ENCODE data around the gene ZFPM1.

Gene ZFPM1

GRCh38 chr16:88413231-88413630, 39.8 kb upstream of the ZFPM1 start:
- H3K23ac ChIP-seq (ENCODE audit: low read depth, low read length, poor library complexity): no peak overlapping the region
- H3K4ac ChIP-seq (ENCODE audit: low read length): no peak overlapping the region
- no peak overlapping the region for H3K4me2 ChIP-seq (ENCODE audit: insufficient read depth, low read length, poor library complexity, severe bottlenecking)
- H3K27me3 ChIP-seq (ENCODE audit: control insufficient read depth in 3 of 3, insufficient read depth in 3 of 3, low read depth in 1 of 3, low read length in 3 of 3): peaks cover 0 to 17% (median 0%) of the 10 kb centered on the region in 3 experiments
- no CpG with 5 or more reads among the region's 12 CpGs for WGBS, 2 donors (ENCODE audit: extremely low coverage in 2 of 2, insufficient read length in 2 of 2, insufficient replicate concordance in 1 of 2)
- DNase-seq (ENCODE audit: low spot score): no peak
- H3K4me1 ChIP-seq (ENCODE audit: control insufficient read depth in 2 of 2, insufficient read depth in 1 of 2, low read depth in 1 of 2, low read length in 2 of 2): no peaks in the 10 kb centered on the region
- H3K27ac ChIP-seq (replicated peaks; ENCODE audit: low read length): no peak overlapping the region
- H3K14ac ChIP-seq (ENCODE audit: low read length): no peak overlapping the region
- H3K4me3 ChIP-seq (ENCODE audit: low read length in 2 of 2): no peak overlapping the region
- peak overlapping the region; percentile 35 for H3K18ac ChIP-seq (ENCODE audit: low read length)
- no peak overlapping the region for H4K8ac ChIP-seq (ENCODE audit: low read depth, low read length)
- no peak overlapping the region for H3K9ac ChIP-seq (ENCODE audit: low read depth, low read length, poor library complexity)
- H4K91ac ChIP-seq (ENCODE audit: low read depth, low read length, poor library complexity): no peak overlapping the region
- no peak overlapping the region for H2BK5ac ChIP-seq (ENCODE audit: low read length)
- H3K79me1 ChIP-seq (ENCODE audit: low read depth, low read length): peaks cover 2% of the 10 kb centered on the region
- H2AFZ ChIP-seq (ENCODE audit: low read length): peak overlapping the region; percentile 35
- no peaks in the 10 kb centered on the region for H3K9me3 ChIP-seq (replicated peaks in 1 of 2; ENCODE audit: control insufficient read depth in 2 of 2, insufficient read depth in 1 of 2, low read depth in 1 of 2, low read length in 2 of 2)
- peak overlapping the region; percentile 65 for H2AK5ac ChIP-seq (ENCODE audit: low read depth, low read length)
- no peak overlapping the region for H2BK120ac ChIP-seq (ENCODE audit: low read depth, low read length)
- no peak overlapping the region for H2BK15ac ChIP-seq (ENCODE audit: low read length)
- H3K36me3 ChIP-seq (replicated peaks in 1 of 2; ENCODE audit: control insufficient read depth in 2 of 2, insufficient read depth in 2 of 2, low read length in 2 of 2): no peaks in the 10 kb centered on the region
- H2BK12ac ChIP-seq (ENCODE audit: low read length): no peak overlapping the region

DNA sequence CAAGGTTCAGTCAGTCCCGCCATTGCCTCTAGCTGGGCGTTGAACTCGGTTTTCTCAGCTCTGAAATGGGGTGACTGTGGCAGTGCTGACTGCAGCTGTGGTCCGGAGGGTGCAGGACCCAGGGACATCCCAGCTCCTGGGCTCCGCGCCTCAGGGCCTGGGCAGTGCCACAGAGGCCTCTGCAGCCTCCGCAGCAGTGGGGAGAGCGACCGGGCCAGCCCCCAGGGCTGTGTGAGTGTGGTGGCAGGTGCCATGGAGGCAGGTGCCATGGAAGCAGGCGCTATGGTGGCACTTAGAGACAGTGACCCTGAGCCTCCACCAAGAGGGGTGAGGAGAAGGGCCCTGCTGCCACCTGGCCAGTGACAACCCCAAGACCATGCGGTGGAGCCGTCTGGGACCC, 39.4 kb upstream of the ZFPM1 start:
- Histone ChIP-seq H2BK15ac (ENCODE audit: low read length) (no peak overlapping the region), H2BK120ac (ENCODE audit: low read depth, low read length) (no peak overlapping the region), H3K4ac (ENCODE audit: low read length) (no peak overlapping the region), H3K27me3 (ENCODE audit: control insufficient read depth in 3 of 3, insufficient read depth in 3 of 3, low read depth in 1 of 3, low read length in 3 of 3) (peaks cover 0 to 17% (median 0%) of the 10 kb centered on the region in 3 experiments), H3K36me3 (replicated peaks in 1 of 2; ENCODE audit: control insufficient read depth in 2 of 2, insufficient read depth in 2 of 2, low read length in 2 of 2) (no peaks in the 10 kb centered on the region), H4K8ac (ENCODE audit: low read depth, low read length) (no peak overlapping the region), H3K4me2 (ENCODE audit: insufficient read depth, low read length, poor library complexity, severe bottlenecking) (no peak overlapping the region), H3K9ac (ENCODE audit: low read depth, low read length, poor library complexity) (no peak overlapping the region), H2BK12ac (ENCODE audit: low read length) (peak overlapping the region; percentile 41), H4K91ac (ENCODE audit: low read depth, low read length, poor library complexity) (no peak overlapping the region), H3K9me3 (replicated peaks in 1 of 2; ENCODE audit: control insufficient read depth in 2 of 2, insufficient read depth in 1 of 2, low read depth in 1 of 2, low read length in 2 of 2) (no peaks in the 10 kb centered on the region), H3K14ac (ENCODE audit: low read length) (peak overlapping the region; percentile 12), H3K4me3 (ENCODE audit: low read length in 2 of 2) (no peak overlapping the region), H3K23ac (ENCODE audit: low read depth, low read length, poor library complexity) (no peak overlapping the region), H2BK5ac (ENCODE audit: low read length) (no peak overlapping the region), H3K79me1 (ENCODE audit: low read depth, low read length) (peaks cover 2% of the 10 kb centered on the region), H3K18ac (ENCODE audit: low read length) (peak overlapping the region; percentile 58), H2AFZ (ENCODE audit: low read length) (no peak overlapping the region), H3K27ac (replicated peaks; ENCODE audit: low read length) (no peak overlapping the region), H3K4me1 (ENCODE audit: control insufficient read depth in 2 of 2, insufficient read depth in 1 of 2, low read depth in 1 of 2, low read length in 2 of 2) (no peaks in the 10 kb centered on the region), H2AK5ac (ENCODE audit: low read depth, low read length) (peak overlapping the region; percentile 65)
- WGBS, 2 donors (ENCODE audit: extremely low coverage in 2 of 2, insufficient read length in 2 of 2, insufficient replicate concordance in 1 of 2): no CpG with 5 or more reads among the region's 12 CpGs
- DNase-seq (ENCODE audit: low spot score): no peak

DNA sequence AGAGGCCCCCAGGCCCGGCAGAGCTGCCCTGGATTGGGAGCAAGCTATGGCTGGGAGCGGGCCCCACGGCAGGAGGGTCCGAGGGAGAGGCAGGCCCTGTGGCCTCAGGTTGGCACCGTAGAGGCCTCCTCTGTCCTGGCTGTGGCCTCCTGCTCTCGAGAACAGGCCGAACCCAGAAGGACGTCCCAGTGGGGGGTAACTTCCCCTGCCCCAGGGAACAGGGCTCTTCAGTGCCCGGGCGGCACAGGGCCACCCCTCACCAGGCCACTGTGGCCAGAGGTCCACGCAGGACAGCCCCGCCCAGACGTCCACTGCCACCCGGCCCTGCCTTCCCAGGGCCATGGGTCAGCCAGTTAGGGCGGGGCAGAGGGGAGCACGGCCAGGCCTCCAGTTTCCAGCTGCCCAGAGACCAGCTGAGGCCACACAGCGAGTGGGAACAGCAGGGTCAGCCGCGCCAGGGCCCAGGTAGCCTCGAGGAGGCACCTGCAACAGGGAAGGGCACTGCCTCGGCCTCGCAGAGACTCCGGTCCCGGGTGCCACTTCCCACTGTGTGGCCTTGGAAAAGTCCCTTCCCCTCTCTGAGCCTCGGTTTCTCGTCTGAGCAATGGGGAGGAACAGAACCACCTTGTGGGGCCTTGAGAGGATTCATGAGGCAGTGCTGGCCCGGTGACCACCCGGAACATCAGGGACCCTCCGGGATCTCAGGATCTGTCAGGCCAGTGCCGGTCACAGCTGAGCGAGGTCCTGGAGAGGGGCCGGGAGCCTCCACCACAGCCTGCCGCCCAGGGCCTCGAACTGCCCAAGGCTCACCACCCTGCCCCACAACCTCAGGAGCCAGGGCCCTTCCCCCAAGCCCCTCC, 38.3 kb upstream of the ZFPM1 start:
- no peak overlapping the region for H3K4me3 ChIP-seq (ENCODE audit: low read length in 2 of 2)
- peaks cover 0 to 22% (median 0%) of the 10 kb centered on the region in 3 experiments for H3K27me3 ChIP-seq (ENCODE audit: control insufficient read depth in 3 of 3, insufficient read depth in 3 of 3, low read depth in 1 of 3, low read length in 3 of 3)
- H3K27ac ChIP-seq (replicated peaks; ENCODE audit: low read length): no peak overlapping the region
- DNase-seq (ENCODE audit: low spot score): no peak
- H3K4me1 ChIP-seq (ENCODE audit: control insufficient read depth in 2 of 2, insufficient read depth in 1 of 2, low read depth in 1 of 2, low read length in 2 of 2): no peaks in the 10 kb centered on the region
- no peak overlapping the region for H3K4ac ChIP-seq (ENCODE audit: low read length)
- peak overlapping the region; percentile 61 for H2BK120ac ChIP-seq (ENCODE audit: low read depth, low read length)
- peak overlapping the region; percentile 55 for H3K23ac ChIP-seq (ENCODE audit: low read depth, low read length, poor library complexity)
- H2AK5ac ChIP-seq (ENCODE audit: low read depth, low read length): peak overlapping the region; percentile 84
- no peak overlapping the region for H4K8ac ChIP-seq (ENCODE audit: low read depth, low read length)
- peaks cover 3% of the 10 kb centered on the region for H3K79me1 ChIP-seq (ENCODE audit: low read depth, low read length)
- peak overlapping the region; percentile 89 for H3K14ac ChIP-seq (ENCODE audit: low read length)
- peak overlapping the region; percentile 70 for H3K9ac ChIP-seq (ENCODE audit: low read depth, low read length, poor library complexity)
- H3K9me3 ChIP-seq (replicated peaks in 1 of 2; ENCODE audit: control insufficient read depth in 2 of 2, insufficient read depth in 1 of 2, low read depth in 1 of 2, low read length in 2 of 2): no peaks in the 10 kb centered on the region
- H2BK5ac ChIP-seq (ENCODE audit: low read length): peak overlapping the region; percentile 13
- H2BK12ac ChIP-seq (ENCODE audit: low read length): peak overlapping the region; percentile 41
- H3K36me3 ChIP-seq (replicated peaks in 1 of 2; ENCODE audit: control insufficient read depth in 2 of 2, insufficient read depth in 2 of 2, low read length in 2 of 2): no peaks in the 10 kb centered on the region
- H4K91ac ChIP-seq (ENCODE audit: low read depth, low read length, poor library complexity): no peak overlapping the region
- no peak overlapping the region for H2AFZ ChIP-seq (ENCODE audit: low read length)
- no peak overlapping the region for H3K4me2 ChIP-seq (ENCODE audit: insufficient read depth, low read length, poor library complexity, severe bottlenecking)
- no peak overlapping the region for H3K18ac ChIP-seq (ENCODE audit: low read length)
- no CpG with 5 or more reads among the region's 34 CpGs for WGBS, 2 donors (ENCODE audit: extremely low coverage in 2 of 2, insufficient read length in 2 of 2, insufficient replicate concordance in 1 of 2)
- peak overlapping the region; percentile 78 for H2BK15ac ChIP-seq (ENCODE audit: low read length)

DNA sequence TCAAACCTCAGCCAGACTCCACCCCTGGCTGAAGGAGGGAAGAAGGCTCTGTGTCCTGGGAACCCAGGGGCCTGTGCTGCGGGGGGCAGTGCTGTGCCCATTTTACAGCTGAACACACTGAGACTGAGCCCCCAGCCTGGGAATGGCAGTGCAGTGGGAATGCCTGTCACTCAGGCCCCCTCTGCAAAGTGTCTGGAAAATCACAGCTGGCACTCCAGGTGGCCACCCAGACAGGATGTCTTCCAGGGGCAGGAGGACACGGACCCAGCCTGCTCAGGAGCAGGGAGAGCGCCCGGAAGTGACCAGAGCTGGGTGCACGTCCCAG, 37.7 kb upstream of the ZFPM1 start:
- H3K14ac ChIP-seq (ENCODE audit: low read length): no peak overlapping the region
- DNase-seq (ENCODE audit: low spot score): no peak
- H3K18ac ChIP-seq (ENCODE audit: low read length): no peak overlapping the region
- H2AFZ ChIP-seq (ENCODE audit: low read length): no peak overlapping the region
- H3K23ac ChIP-seq (ENCODE audit: low read depth, low read length, poor library complexity): peak overlapping the region; percentile 17
- H2AK5ac ChIP-seq (ENCODE audit: low read depth, low read length): peak overlapping the region; percentile 84
- H3K9ac ChIP-seq (ENCODE audit: low read depth, low read length, poor library complexity): peak overlapping the region; percentile 44
- no peak overlapping the region for H3K4me2 ChIP-seq (ENCODE audit: insufficient read depth, low read length, poor library complexity, severe bottlenecking)
- peak overlapping the region; percentile 13 for H2BK5ac ChIP-seq (ENCODE audit: low read length)
- H3K27me3 ChIP-seq (ENCODE audit: control insufficient read depth in 3 of 3, insufficient read depth in 3 of 3, low read depth in 1 of 3, low read length in 3 of 3): peaks cover 0 to 22% (median 0%) of the 10 kb centered on the region in 3 experiments
- peak overlapping the region; percentile 83 for H2BK15ac ChIP-seq (ENCODE audit: low read length)
- H3K36me3 ChIP-seq (replicated peaks in 1 of 2; ENCODE audit: control insufficient read depth in 2 of 2, insufficient read depth in 2 of 2, low read length in 2 of 2): no peaks in the 10 kb centered on the region
- WGBS, 2 donors (ENCODE audit: extremely low coverage in 2 of 2, insufficient read length in 2 of 2, insufficient replicate concordance in 1 of 2): no CpG with 5 or more reads among the region's 5 CpGs
- no peaks in the 10 kb centered on the region for H3K4me1 ChIP-seq (ENCODE audit: control insufficient read depth in 2 of 2, insufficient read depth in 1 of 2, low read depth in 1 of 2, low read length in 2 of 2)
- no peaks in the 10 kb centered on the region for H3K9me3 ChIP-seq (replicated peaks in 1 of 2; ENCODE audit: control insufficient read depth in 2 of 2, insufficient read depth in 1 of 2, low read depth in 1 of 2, low read length in 2 of 2)
- peaks cover 4% of the 10 kb centered on the region for H3K79me1 ChIP-seq (ENCODE audit: low read depth, low read length)
- H4K8ac ChIP-seq (ENCODE audit: low read depth, low read length): no peak overlapping the region
- H3K27ac ChIP-seq (replicated peaks; ENCODE audit: low read length): no peak overlapping the region
- no peak overlapping the region for H3K4me3 ChIP-seq (ENCODE audit: low read length in 2 of 2)
- H2BK12ac ChIP-seq (ENCODE audit: low read length): peak overlapping the region; percentile 58
- no peak overlapping the region for H4K91ac ChIP-seq (ENCODE audit: low read depth, low read length, poor library complexity)
- H3K4ac ChIP-seq (ENCODE audit: low read length): no peak overlapping the region
- no peak overlapping the region for H2BK120ac ChIP-seq (ENCODE audit: low read depth, low read length)
